ENCODE measurements around the gene STK24. TPM values are rescaled to one million over a fixed set of nuclear protein-coding genes. Genes with fewer than 3 reads are reported as not detected.

The STK24 gene
- 72.0 TPM for total RNA-seq (2013)
- polyA plus RNA-seq (10 to 100 TPM; 14.2 to 59.8 (median 28.9) TPM), polyA minus RNA-seq (17.2 and 46.6 TPM in 2 replicates), total RNA-seq (140 to 1,077 (median 290) reads per million in 11 experiments)

- intact Hi-C loops (cut with micrococcal nuclease): loop anchor here in 1 of 2 donors (1.0 to 10.0 kb wide), 4 partner anchors 8 to 648 kb away; no protein-coding TSS in a partner anchor
- WGBS (ENCODE audit: insufficient coverage): under 1% methylated on average over 87 of the region's 103 CpGs
- peak within 1 kb of the TSS; percentile 97 to 99 (median 98) for H3K27ac Mint-ChIP-seq
Observed at GRCh38 chr13:98576963-98577835, at the start of gene STK24. STK24 (minus strand) TSS chr13:98577107; CDS start chr13:98576786, 321 bp downstream.

More at GRCh38 chr13:98576963-98577835, at the start of gene STK24:
- Histone ChIP-seq H3K79me2 (ENCODE audit: insufficient read depth, low read length) (peaks cover 54% of the 10 kb centered on the region), H3K36me3 (replicated peaks in 1 of 2; ENCODE audit: control insufficient read depth in 1 of 2, insufficient read depth in 2 of 2, low read length in 2 of 2) (no peaks in the 10 kb centered on the region), H3K4me3 (replicated peaks in 1 of 3; ENCODE audit: low read depth in 2 of 3, low read length in 3 of 3) (peak within 1 kb of the TSS; percentile 69 to 89 (median 89)), H3K4me1 (ENCODE audit: control insufficient read depth in 1 of 2, insufficient read depth in 2 of 2, low read length in 2 of 2) (peaks cover 33 to 46% of the 10 kb centered on the region in 2 donors), H3K27ac (ENCODE audit: low read depth in 1 of 2, low read length in 2 of 2) (peak within 1 kb of the TSS; percentile 97), H4K20me1 (ENCODE audit: insufficient read depth, low read length) (peaks cover 40% of the 10 kb centered on the region), H3K9ac (ENCODE audit: insufficient read depth, low read length, poor library complexity, severe bottlenecking) (peak within 1 kb of the TSS; percentile 96), H3K27me3 (ENCODE audit: control insufficient read depth in 2 of 2, insufficient read depth in 2 of 2, low read length in 2 of 2) (no peaks in the 10 kb centered on the region), H3K9me3 (replicated peaks in 1 of 2; ENCODE audit: control insufficient read depth in 1 of 2, insufficient read depth in 1 of 2, low read length in 2 of 2) (no peaks in the 10 kb centered on the region), H2AFZ (ENCODE audit: insufficient read depth, low read depth, low read length, poor library complexity, severe bottlenecking) (peak within 1 kb of the TSS; percentile 75), H3K4me2 (replicated peaks; ENCODE audit: extremely low read depth, low read length, poor library complexity, severe bottlenecking) (peak within 1 kb of the TSS; percentile 85)
- H3K4me3 Mint-ChIP-seq: peak within 1 kb of the TSS; percentile 90 to 97
- peaks cover 0 to 1% (median 0%) of the 10 kb centered on the region in 3 donors for H3K27me3 Mint-ChIP-seq (ENCODE audit: low read depth in 3 of 3)
- DNase-seq: peak; percentile 66 to 71 (median 67)
- TF ChIP-seq CTCF (IDR thresholded peaks at IDR 0.05): no peak
- H3K9me3 Mint-ChIP-seq: no peaks in the 10 kb centered on the region
- peaks cover 53% of the 10 kb centered on the region for H3K4me1 Mint-ChIP-seq
- H3K36me3 Mint-ChIP-seq: peaks cover 6 to 7% of the 10 kb centered on the region in 2 donors
